Bronchial epithelial cell (primary cell): Measurements from ENCODE around the gene POLN. TPM values are rescaled to one million over a fixed set of nuclear protein-coding genes. Genes with fewer than 3 reads are reported as not detected.

ENCODE experiments used
- DNase-seq: peaks from one replicate; pipeline ENCODE4 v3.0.0-alpha.2; 2010; ENCODE audit warnings: low read depth
- FAIRE-seq: peaks from 2 replicates; lab custom pipeline; 2011; peaks lifted over from hg19 to GRCh38; lab: Jason Lieb, UNC
- H3K27me3 ChIP-seq: 2 replicates; pipeline ENCODE4 v1.5.1; 2011; ENCODE audit warnings: low read length; ENCODE audit not compliant: control insufficient read depth, insufficient read depth
- H3K36me3 ChIP-seq: 2 replicates; pipeline ENCODE4 v1.5.1; 2011; ENCODE audit warnings: low read length; ENCODE audit not compliant: control insufficient read depth, insufficient read depth
- H3K4me3 ChIP-seq: 2 replicates; pipeline ENCODE4 v1.5.1; 2011; ENCODE audit warnings: mild to moderate bottlenecking, low read depth, low read length, control low read depth
- total RNA-seq: library from RNA; depleted of rRNA; stranded (reverse); fragments of >200 nt; gene quantifications from 2 replicates; pipeline ENCODE4 v1.2.1, GENCODE V29; 2014
- TF ChIP-seq, protein P1 (sequence below): IDR thresholded peaks from 2 replicates; pipeline ENCODE4 v1.5.1; 2011; ENCODE audit warnings: mild to moderate bottlenecking, moderate library complexity, low read length, control low read depth, inconsistent platforms; ENCODE audit not compliant: insufficient read depth, severe bottlenecking

Gene POLN
- total RNA-seq, 1 donor from 2014 or later: 1.6 TPM

DNA sequence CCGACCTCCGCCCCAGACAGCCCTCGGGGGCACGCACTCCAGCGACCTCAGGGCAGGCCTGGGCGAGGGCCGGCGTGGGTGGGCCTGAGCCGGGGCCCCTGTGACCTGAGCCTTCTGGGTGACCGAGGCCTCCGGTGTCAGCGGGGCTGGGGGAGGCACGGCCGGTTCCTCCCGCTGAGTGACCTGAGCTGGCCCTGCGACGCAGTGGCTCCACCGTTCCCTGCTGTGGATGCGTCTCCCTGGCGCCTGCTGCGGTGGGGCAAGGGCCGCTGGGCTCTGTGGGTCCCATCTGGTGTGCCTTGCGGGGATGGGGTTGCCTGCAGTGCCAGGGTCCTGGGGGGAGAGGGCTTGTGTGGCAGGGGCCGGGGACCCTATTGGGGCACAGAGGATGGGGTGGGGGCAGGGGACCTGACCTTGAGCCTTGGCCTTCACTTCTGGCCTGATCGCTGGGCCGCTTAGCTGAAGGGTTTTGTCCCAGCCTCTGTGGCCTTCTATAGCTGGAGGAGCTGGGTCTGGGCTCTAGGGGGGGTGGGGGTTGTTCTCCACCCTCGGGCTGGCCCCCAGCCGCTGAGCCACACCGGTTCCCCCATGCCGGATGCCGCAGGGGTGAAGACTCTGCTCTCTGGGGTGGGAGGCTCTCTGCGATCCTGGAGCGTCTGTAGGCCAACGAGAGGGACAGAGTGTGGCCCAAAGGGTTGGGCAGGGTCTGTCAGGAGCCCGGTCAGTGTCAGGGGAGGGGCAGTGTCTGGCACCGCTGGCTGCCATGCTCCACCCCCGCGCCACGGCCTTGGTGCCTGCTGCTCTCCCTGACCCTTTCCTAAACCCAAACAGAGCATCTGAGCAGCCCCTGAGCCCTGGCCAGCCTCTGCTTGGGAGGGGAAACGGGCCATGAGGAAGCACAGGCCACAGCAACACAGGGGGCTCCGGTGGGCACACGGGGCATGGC lies 180.5 kb downstream of the POLN start:
- FAIRE-seq: peak; percentile 7
- H3K27me3 ChIP-seq: peaks cover 14% of the 10 kb centered on the region
- no peak overlapping the region for H3K4me3 ChIP-seq
- no peaks in the 10 kb centered on the region for H3K36me3 ChIP-seq
- no peak for DNase-seq
- TF ChIP-seq, protein P1, sequence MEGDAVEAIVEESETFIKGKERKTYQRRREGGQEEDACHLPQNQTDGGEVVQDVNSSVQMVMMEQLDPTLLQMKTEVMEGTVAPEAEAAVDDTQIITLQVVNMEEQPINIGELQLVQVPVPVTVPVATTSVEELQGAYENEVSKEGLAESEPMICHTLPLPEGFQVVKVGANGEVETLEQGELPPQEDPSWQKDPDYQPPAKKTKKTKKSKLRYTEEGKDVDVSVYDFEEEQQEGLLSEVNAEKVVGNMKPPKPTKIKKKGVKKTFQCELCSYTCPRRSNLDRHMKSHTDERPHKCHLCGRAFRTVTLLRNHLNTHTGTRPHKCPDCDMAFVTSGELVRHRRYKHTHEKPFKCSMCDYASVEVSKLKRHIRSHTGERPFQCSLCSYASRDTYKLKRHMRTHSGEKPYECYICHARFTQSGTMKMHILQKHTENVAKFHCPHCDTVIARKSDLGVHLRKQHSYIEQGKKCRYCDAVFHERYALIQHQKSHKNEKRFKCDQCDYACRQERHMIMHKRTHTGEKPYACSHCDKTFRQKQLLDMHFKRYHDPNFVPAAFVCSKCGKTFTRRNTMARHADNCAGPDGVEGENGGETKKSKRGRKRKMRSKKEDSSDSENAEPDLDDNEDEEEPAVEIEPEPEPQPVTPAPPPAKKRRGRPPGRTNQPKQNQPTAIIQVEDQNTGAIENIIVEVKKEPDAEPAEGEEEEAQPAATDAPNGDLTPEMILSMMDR: no peak

DNA sequence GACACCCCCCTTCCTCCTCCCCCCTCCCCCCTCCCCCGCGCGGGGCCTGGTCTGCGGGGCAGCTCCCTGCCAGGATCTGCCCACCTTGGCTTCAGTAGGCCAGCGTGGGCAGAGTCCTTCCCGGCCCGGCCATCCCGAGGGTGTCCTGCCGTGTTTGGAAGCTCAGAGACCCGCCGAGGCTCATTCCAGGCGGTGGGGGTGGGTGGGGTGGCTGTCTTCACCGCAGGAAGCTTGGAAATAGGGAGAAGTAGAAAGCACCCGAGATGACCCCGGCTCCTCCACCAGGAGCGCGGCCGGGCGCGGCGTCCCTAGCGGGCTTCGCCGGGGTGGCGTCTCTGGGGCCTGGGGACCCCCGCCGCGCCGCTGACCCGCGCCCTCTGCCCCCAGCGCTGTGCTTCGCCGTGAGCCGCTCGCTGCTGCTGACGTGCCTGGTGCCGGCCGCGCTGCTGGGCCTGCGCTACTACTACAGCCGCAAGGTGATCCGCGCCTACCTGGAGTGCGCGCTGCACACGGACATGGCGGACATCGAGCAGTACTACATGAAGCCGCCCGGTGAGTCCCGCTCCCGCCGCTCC lies 181.2 kb downstream of the POLN start:
- Histone ChIP-seq H3K4me3 (no peak overlapping the region), H3K36me3 (no peaks in the 10 kb centered on the region), H3K27me3 (peaks cover 15% of the 10 kb centered on the region)
- no peak for DNase-seq
- FAIRE-seq: no peak
- TF ChIP-seq, protein P1: no peak

DNA sequence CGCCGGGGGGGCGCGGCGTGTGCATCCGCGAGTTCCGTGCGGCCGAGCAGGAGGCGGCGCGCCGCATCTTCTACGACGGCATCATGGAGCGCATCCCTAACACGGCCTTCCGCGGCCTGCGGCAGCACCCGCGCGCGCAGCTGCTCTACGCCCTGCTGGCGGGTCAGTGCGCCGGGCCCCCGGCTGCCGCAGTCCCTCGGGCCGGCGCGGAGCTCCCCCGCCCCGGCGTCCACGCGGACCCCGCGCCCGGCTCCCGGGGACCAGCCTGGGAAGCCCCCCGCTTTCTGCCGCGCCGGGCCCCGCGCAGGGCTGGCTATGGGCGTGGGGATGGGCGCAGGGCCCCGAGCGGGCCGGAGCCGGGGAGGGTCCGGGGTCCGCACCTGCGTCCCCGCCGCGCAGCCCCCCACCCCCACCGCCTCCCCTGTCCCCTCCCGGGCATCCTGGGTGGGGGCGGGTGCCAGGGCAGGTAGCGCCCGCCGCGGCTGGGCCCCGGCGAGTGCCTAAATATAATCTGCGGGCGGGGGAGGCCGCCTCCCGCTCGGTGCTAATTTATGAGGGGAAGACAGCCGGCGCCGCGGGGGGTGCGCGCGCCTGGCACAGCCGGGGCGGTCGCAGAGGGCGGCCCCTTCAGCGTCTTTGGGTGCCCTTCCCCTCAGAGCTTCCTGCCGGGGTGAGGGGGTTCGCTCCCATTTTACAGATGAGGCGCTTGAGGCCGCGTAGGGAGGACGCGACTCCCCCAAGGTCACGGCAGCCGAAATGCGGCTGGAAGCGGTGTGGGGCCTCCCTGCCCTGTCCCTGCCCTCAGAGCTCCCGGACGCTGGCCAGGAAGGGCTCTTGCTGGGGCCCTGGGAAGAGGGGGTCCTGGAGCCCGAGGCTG lies 182.0 kb downstream of the POLN start:
- FAIRE-seq (no peak), DNase-seq (no peak)
- Histone ChIP-seq H3K4me3 (no peak overlapping the region), H3K27me3 (peaks cover 15% of the 10 kb centered on the region), H3K36me3 (no peaks in the 10 kb centered on the region)
- TF ChIP-seq, protein P1: no peak

DNA sequence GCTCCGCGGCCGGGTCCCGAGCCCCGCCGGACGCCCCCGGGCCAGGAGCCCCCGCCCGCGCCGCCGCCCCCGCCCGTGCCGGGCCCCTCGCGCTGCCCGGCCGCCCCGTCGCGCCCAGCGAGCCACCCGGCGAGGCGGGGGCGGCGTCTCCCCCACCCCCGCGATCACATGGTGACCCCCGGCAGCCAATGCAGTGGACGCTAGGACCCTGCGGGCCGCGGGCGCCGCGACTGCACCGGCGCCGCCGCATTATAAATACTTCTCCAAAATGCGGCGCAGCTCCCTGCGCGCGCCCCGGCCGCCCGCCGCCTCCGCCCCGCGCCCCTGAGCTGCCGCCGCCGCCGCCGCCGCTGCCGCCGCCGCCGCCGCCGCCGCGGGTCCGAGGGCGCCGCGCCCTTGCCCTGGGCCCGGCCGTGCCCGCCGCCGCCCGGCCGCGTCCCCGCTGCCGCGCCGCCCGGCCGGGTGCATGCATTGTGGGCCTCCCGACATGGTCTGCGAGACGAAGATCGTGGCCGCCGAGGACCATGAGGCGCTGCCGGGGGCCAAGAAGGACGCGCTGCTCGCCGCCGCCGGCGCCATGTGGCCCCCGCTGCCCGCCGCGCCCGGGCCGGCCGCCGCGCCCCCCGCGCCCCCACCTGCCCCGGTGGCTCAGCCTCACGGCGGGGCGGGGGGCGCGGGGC lies 182.7 kb downstream of the POLN start, which contains the start of gene NAT8L:
NAT8L (plus strand) TSS at position 282 of the 680 bp plus-strand sequence; CDS start at position 467, 185 bp downstream.
- no peak within 1 kb of the TSS for H3K4me3 ChIP-seq
- peaks cover 15% of the 10 kb centered on the region for H3K27me3 ChIP-seq
- DNase-seq (no peak), FAIRE-seq (no peak)
- H3K36me3 ChIP-seq: no peaks in the 10 kb centered on the region
- TF ChIP-seq, protein P1: no peak
